Hepatocyte (in vitro differentiated cells): ENCODE results near the gene S1PR3.

Experiments
- CTCF ChIP-seq: fragments of 200-600 bp; sonication (generic); IDR thresholded peaks from 2 replicates; pipeline ENCODE4 v1.5.1; 2016; ENCODE audit warnings: antibody characterized with exemption, mild to moderate bottlenecking; ENCODE audit not compliant: poor library complexity
- EZH2phosphoT487 ChIP-seq: fragments of 200-600 bp; sonication (generic); IDR thresholded peaks from one replicate; pipeline ENCODE4 v1.6.1; 2018; ENCODE audit warnings: antibody characterized with exemption, mild to moderate bottlenecking, low read depth, moderate library complexity; ENCODE audit not compliant: unreplicated experiment, severe bottlenecking

- TF ChIP-seq CTCF: no peak
- TF ChIP-seq EZH2phosphoT487: no peak
These were observed 6.4 kb downstream of the S1PR3 start for GRCh38 chr9:88997646-88998045.
